ENCODE results near the gene SMCO4. TPM values are rescaled to one million over a fixed set of nuclear protein-coding genes. Genes with fewer than 3 reads are reported as not detected.
"Not testable (repeated sequence)": the region's sequence is repeated elsewhere in the genome, so short reads cannot be mapped to it uniquely, and the experiment has no call there.

The SMCO4 gene
- total RNA-seq, 2 donors from 2014 or later, result 9.7 to 80.1 TPM

GRCh38 chr11:93468290-93468689 lies 74.9 kb downstream of the SMCO4 start:
- Histone ChIP-seq H3K27ac (no peak overlapping the region), H3K4me1 (ENCODE audit: control insufficient read depth in 1 of 2, low read depth in 2 of 2) (no peaks in the 10 kb centered on the region), H3K27me3 (replicated peaks; ENCODE audit: insufficient read depth) (no peaks in the 10 kb centered on the region), H3K4me3 (no peak overlapping the region), H3K36me3 (no peaks in the 10 kb centered on the region), H3K9me3 (no peaks in the 10 kb centered on the region)
- TF ChIP-seq CTCF (IDR thresholded peaks at IDR 0.05), result no peak
- no peak for DNase-seq (ENCODE audit: low spot score)
- no peak for ATAC-seq (ENCODE audit: insufficient number of reproducible peaks, low FRiP score, low read depth)

- no peaks in the 10 kb centered on the region for H3K9me3 ChIP-seq
- ATAC-seq (ENCODE audit: insufficient number of reproducible peaks, low FRiP score, low read depth) (no peak), DNase-seq (ENCODE audit: low spot score) (no peak)
- no peak for TF ChIP-seq CTCF (IDR thresholded peaks at IDR 0.05)
- no peak overlapping the region for H3K4me3 ChIP-seq
- no peaks in the 10 kb centered on the region for H3K36me3 ChIP-seq
- no peaks in the 10 kb centered on the region for H3K27me3 ChIP-seq (replicated peaks; ENCODE audit: insufficient read depth)
- H3K27ac ChIP-seq, result no peak overlapping the region
- no peaks in the 10 kb centered on the region for H3K4me1 ChIP-seq (ENCODE audit: control insufficient read depth in 1 of 2, low read depth in 2 of 2)
Observed at GRCh38 chr11:93467054-93467453, 76.1 kb downstream of the SMCO4 start.

- TF ChIP-seq CTCF (IDR thresholded peaks at IDR 0.05), result no peak
- Histone ChIP-seq H3K9me3 (no peaks in the 10 kb centered on the region), H3K27me3 (replicated peaks; ENCODE audit: insufficient read depth) (no peaks in the 10 kb centered on the region), H3K4me3 (no peak overlapping the region), H3K4me1 (ENCODE audit: control insufficient read depth in 1 of 2, low read depth in 2 of 2) (no peaks in the 10 kb centered on the region), H3K36me3 (no peaks in the 10 kb centered on the region), H3K27ac (no peak overlapping the region)
- ATAC-seq (ENCODE audit: insufficient number of reproducible peaks, low FRiP score, low read depth) (no peak), DNase-seq (ENCODE audit: low spot score) (no peak)
Observed at GRCh38 chr11:93464927-93465540, 78.2 kb downstream of the SMCO4 start.

GRCh38 chr11:93463666-93464065 lies 79.5 kb downstream of the SMCO4 start:
- not testable (repeated sequence) for ATAC-seq (ENCODE audit: insufficient number of reproducible peaks, low FRiP score, low read depth); H3K4me3 ChIP-seq

GRCh38 chr11:93458286-93458685 lies 84.9 kb downstream of the SMCO4 start:
- H3K4me1 ChIP-seq (ENCODE audit: control insufficient read depth in 1 of 2, low read depth in 2 of 2), result no peaks in the 10 kb centered on the region
- no peaks in the 10 kb centered on the region for H3K36me3 ChIP-seq
- no peak overlapping the region for H3K27ac ChIP-seq
- TF ChIP-seq CTCF (IDR thresholded peaks at IDR 0.05), result no peak
- DNase-seq (ENCODE audit: low spot score), result no peak
- no peaks in the 10 kb centered on the region for H3K27me3 ChIP-seq (replicated peaks; ENCODE audit: insufficient read depth)
- H3K4me3 ChIP-seq, result no peak overlapping the region
- no peak for ATAC-seq (ENCODE audit: insufficient number of reproducible peaks, low FRiP score, low read depth)
- no peaks in the 10 kb centered on the region for H3K9me3 ChIP-seq

More at GRCh38 chr11:93463666-93464065, 79.5 kb downstream of the SMCO4 start:
- H3K27me3 ChIP-seq (replicated peaks; ENCODE audit: insufficient read depth); H3K4me1 ChIP-seq (ENCODE audit: control insufficient read depth in 1 of 2, low read depth in 2 of 2); H3K36me3 ChIP-seq; DNase-seq (ENCODE audit: low spot score); H3K9me3 ChIP-seq; H3K27ac ChIP-seq: not testable (repeated sequence)

- Histone ChIP-seq H3K36me3 (no peaks in the 10 kb centered on the region), H3K27me3 (replicated peaks; ENCODE audit: insufficient read depth) (no peaks in the 10 kb centered on the region), H3K9me3 (no peaks in the 10 kb centered on the region), H3K4me3 (no peak overlapping the region), H3K27ac (no peak overlapping the region), H3K4me1 (ENCODE audit: control insufficient read depth in 1 of 2, low read depth in 2 of 2) (no peaks in the 10 kb centered on the region)
- ATAC-seq (ENCODE audit: insufficient number of reproducible peaks, low FRiP score, low read depth) (no peak), DNase-seq (ENCODE audit: low spot score) (no peak)
- TF ChIP-seq CTCF (IDR thresholded peaks at IDR 0.05), result no peak
Observed at GRCh38 chr11:93444617-93445073, 98.5 kb downstream of the SMCO4 start.

GRCh38 chr11:93443232-93443631 lies 100.0 kb downstream of the SMCO4 start:
- H3K36me3 ChIP-seq; H3K9me3 ChIP-seq; ATAC-seq (ENCODE audit: insufficient number of reproducible peaks, low FRiP score, low read depth); H3K27ac ChIP-seq; DNase-seq (ENCODE audit: low spot score); H3K27me3 ChIP-seq (replicated peaks; ENCODE audit: insufficient read depth); H3K4me3 ChIP-seq; H3K4me1 ChIP-seq (ENCODE audit: control insufficient read depth in 1 of 2, low read depth in 2 of 2): not testable (repeated sequence)

Data from thoracic aorta (tissue), 2 donors.